ENCODE results near the gene ASB2.
A peak's percentile ranks its signal among the peaks of the same experiment; 100 is the strongest.

Gene ASB2

DNA sequence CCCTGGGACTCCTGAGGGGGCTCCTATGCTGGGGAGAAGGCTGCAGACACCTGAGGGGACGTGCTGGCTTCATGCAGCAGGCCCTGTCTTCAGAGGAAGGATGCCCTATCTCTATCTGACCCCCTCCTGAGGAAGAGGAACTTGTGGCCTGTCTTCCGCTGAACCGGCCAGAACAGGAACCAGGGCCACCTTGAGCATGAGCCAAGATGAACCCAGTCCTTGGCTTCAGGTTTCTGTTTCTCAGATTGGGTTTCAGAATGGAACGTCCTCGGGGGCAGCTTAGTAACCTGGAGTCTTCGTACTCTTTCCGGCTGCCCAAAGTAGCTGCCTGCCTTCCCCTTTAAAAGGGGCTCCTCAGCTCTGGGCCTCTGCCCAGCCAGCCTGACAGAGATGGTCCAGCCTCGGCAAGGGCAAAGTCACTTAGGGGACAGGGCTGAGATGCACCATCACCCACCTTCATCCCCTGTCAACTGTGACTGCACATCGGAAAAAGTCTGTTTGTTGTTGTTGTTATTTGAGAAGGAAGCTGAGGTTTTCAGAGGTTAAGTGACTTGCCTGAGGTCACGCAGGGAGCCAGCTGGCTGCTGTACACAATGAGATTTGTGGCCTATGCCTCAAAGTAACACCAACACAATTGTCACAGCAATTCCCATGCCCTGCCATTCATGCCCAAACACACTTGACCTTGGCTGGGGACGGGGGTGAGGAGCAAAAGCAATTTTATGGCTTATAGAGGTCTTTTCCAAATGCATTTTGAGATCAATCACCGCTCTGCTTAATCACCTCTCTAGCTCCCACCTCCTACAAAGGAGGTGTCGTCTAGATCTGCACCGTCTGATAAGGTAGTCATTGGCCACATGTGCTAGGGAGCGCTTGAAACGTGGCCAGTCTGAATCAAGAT lies 13.4 kb downstream of the ASB2 start:
- no peak for DNase-seq (ENCODE audit: low read depth)

DNA sequence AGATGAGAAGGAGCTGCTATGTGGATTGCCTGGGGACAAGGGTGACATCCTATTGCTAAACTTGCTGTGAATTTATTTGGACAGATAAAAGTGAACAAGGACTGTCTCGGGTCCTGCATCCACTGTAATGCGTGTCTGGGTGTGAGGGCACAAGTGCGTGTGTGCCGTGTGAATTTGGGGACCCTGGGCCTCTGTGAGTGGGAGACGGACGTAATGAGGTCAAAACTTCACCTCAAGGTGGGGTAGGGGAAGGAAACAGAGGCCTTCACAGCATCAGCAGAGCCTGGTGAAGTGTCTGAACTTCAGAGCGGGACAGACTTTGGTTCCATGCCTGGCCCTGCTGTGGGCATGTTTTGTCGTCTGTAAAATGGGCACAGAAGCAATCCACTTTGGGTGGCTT lies 14.8 kb downstream of the ASB2 start:
- no peak for DNase-seq (ENCODE audit: low read depth)

- no peak for DNase-seq (ENCODE audit: low read depth)
These were observed 15.5 kb downstream of the ASB2 start for GRCh38 chr14:93960774-93961438.

GRCh38 chr14:93960108-93960475 lies 16.3 kb downstream of the ASB2 start:
- no peak for DNase-seq (ENCODE audit: low read depth)

DNA sequence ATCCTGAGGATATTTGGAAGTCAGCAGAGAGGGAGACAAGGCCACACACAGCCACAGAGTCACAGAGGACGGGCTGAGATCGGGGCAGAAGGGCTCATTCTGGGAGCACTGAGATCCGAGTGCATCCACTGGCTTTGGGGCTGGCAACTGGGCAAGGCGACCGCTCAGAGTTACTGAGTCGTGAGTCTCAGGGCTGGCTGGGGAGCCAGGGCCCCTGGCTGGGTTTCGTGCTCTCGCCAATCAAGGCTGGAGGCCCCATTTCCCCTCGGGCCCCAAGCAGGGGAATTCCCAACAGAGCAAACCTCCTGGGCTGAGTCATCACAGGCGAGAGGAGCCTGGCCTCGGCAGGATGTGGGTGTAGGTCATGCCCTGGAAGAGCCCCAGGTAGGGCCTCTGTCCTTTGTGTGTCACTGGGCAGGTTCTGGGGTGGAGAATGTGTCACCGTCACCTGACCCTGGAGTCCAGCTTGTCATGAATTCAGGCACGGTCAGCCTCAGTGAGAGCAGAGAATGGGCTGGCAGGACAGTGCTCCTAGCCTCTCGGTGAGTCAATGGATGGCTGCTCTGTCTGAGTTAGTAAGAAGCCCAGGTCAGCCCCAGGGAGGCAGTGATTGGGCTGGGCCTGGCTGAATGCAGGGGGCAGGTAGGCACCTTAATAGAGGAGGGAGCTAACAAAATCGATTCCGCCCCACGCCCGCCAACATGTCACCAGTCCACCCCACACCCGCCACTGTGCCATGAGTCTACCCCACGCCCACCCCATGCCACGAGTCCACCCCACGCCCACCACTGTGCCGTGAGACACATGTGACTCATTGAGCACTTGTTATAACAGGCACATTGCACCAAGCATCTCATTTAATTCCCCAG lies 16.9 kb downstream of the ASB2 start:
- DNase-seq (ENCODE audit: low read depth), result peak; percentile 88

- DNase-seq (ENCODE audit: low read depth), result no peak
These were observed 17.7 kb downstream of the ASB2 start for GRCh38 chr14:93958567-93959238.

- no peak for DNase-seq (ENCODE audit: low read depth)
These were observed 18.4 kb downstream of the ASB2 start for GRCh38 chr14:93957751-93958566.

GRCh38 chr14:93957333-93957710 lies 19.0 kb downstream of the ASB2 start:
- no peak for DNase-seq (ENCODE audit: low read depth)

DNA sequence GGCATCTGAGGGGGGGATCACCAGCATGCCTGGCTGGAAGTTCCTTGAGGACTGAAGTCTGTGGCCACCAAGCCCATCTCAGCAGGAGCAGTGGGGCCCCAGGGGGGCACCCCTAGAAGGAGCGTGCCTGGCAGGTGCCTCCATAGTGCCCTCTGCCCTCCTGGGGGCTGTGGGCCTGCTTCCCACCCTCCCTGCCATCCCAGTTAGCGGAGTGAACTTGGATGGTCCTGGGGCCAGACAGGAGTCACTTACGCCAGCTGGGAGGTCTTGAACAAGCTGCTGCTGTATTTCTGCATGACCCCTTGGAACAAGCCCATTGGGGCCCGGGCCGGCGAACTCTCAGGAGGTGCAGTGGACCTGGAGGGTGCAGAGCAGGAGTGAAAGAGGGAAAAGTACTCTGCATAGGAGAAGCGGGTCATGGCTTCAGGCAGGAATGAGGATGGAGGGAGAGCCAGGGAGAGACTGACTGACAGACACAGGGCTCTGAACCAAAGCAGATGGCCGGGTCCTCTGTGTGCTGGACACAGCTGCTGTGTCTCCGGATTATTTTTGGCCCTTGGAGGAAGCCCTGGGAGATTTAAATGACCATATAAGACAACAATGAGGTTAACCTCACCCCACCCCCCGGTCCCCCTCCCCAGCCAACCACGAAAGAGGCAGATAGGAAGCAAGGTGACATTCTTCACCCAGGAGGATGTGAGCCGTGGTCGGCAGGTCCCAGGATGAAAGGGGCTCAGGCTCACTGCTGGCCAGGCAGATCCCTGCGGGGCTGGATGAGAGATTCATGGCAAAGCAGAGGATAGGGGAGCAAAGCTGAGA lies 19.6 kb downstream of the ASB2 start:
- DNase-seq (ENCODE audit: low read depth), result no peak

DNA sequence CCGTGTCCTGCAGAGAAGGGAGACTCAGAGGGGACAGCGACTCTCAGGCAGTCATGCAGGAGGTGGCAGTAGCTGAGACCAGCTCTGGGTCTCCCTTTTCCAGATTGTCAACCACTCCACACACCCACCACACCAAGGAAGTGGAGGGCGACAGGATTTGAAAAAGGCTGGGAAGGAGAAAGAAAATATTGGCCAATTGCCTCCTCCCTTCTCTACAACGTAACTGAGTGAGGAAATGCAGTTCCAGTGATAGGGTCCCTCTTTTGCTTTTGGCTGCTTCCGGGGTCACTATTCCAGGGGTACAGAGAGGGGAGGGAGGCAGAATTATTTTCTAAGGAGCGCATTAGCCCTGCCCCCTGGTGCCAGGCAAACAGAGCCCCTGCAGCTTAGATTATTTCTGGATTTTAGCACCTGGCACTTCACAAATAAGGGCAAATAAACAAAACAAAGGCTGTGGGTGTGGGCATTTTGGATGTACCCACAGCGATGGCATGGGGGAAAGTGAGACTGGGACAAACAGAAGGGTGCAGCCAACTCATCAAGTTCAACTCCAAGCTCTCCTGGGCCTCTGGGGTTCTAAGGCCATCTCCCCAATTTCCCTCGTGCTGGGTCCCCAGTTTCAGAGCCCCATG lies 20.4 kb downstream of the ASB2 start:
- no peak for DNase-seq (ENCODE audit: low read depth)

- no peak for DNase-seq (ENCODE audit: low read depth)
These were observed 21.2 kb downstream of the ASB2 start for GRCh38 chr14:93954900-93955849.

DNA sequence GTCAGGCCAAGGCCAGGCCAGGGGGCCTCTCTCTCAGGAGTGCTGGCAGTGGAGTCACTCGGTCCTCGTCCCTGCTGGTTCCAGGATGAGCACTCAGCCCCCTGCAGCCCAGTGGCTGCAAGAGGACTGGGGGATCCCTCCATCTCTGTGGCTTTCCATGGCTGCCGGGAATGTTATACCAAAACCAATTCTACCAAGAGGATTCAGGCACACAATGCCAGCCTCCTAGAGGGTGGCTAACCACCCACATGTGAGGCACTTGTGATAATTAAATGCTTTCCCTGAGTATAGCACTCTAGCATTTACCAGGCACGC lies 21.9 kb downstream of the ASB2 start:
- DNase-seq (ENCODE audit: low read depth), result no peak

GRCh38 chr14:93953739-93954515 lies 22.4 kb downstream of the ASB2 start:
- DNase-seq (ENCODE audit: low read depth), result no peak

- no peak for DNase-seq (ENCODE audit: low read depth)
These were observed 23.1 kb downstream of the ASB2 start for GRCh38 chr14:93953263-93953662.

DNA sequence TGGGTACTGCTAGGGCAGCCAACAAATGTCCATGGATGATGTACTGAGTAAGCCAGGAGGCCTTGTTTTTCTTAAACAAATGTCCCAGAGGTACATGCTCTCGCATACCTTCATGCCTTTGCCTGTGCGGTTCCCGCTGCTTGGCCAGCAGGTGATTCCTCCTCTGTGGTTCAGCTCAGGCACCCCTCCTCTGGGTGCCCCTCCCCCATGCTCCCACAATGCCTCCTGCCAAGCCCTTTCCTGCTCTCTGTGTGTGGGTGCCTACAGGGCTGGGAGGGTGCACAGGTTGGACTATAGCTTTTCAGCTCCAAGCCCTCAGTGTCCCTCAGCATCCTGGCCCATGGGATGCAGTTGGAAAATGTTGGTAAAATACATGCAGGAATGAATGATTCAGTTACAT lies 23.5 kb downstream of the ASB2 start:
- DNase-seq (ENCODE audit: low read depth), result no peak

DNA sequence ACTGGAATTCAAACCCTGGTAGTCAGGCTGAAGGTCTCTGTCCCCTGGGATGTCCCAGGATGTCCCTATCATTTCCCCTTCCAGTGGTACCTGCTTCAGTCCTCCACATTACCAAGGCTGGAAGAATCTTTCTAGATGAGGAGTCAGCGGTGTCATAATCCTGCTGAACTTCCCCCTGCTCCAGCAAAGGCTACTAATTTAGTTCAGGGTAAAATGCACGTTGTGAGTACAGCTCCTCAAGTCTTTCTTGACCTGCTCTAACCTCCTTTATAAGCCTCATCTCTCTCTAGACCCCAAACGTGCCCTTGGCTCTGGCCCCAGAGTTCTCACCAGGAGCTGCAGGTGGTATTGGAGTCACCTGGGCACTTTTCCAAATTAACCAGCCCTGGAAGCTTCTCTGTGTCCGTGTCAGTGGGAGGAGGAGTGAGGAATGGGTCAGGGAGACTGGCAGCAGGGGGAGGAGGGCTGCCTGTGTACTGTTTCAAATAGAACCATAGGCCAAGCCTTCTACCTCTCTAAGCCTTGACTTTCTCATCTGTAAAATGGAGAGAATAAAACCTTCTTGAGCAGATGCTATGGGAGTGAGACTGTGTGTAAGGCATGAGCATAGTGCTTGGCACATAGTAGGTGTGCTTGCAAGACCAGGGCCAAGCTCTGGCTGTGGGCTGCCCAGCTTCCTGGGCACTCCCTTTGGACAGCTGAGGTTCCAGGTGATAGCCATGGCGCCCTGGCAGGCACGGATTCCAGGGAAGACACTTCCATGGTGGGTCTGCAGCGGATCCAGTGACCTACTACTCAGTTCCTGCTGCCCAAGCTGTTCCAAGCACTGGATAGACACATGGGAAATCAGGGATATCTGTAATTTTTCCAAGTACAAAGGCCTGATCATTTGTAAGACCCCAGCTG lies 24.5 kb downstream of the ASB2 start:
- peak; percentile 21 for DNase-seq (ENCODE audit: low read depth)

Measured in amniotic epithelial cell (primary cell).